ENCODE measurements around the gene SLC1A2.

SLC1A2 gene

DNA sequence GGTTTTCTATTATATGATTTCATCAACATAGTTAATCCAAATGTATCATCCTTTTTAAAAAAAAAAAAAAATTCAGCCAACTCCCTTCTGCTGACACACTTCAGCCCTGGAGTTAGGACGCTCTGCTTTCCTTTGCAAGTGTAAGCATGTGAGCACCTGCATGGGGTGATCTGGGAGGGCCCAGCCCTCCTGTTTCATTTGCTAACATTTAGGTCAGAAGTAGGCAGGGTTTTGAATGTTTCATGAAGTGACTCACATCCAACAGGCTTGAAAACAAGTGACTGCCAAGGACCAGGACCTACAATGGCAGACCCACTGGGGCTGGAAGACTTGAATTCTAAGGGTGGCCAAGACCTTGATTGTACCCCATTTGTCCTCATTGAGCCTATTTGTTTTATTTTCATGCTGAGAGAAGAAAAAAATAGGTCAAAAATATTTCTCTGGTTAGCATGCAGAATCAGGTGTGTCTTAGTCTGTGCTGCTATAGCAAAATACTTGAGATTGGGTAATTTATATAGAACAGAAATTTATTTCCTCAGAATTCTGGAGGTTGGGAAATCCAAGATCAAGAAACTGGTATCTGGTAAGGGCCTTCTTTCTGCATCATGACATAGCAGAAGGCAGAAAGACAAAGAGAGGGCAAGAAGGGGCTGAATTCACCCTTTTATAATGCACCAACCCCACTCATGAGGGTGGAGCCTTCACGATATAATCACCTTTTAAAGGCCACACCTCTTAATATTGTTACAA is 142.8 kb downstream of the SLC1A2 start:
- Histone ChIP-seq H2AFZ (ENCODE audit: low read depth, low read length, severe bottlenecking) (no peak overlapping the region), H3K9me3 (ENCODE audit: insufficient read depth, low read length) (no peaks in the 10 kb centered on the region), H3K27me3 (ENCODE audit: low read length) (no peaks in the 10 kb centered on the region), H3K4me3 (ENCODE audit: insufficient read depth, low read length, poor library complexity, severe bottlenecking) (no peak overlapping the region), H3K79me2 (ENCODE audit: insufficient read depth, low read length) (no peaks in the 10 kb centered on the region), H4K20me1 (ENCODE audit: low read depth, low read length) (no peaks in the 10 kb centered on the region), H3K4me2 (ENCODE audit: low read depth, low read length, poor library complexity, severe bottlenecking) (no peak overlapping the region), H3F3A (ENCODE audit: insufficient read depth) (no peaks in the 10 kb centered on the region), H3K27ac (ENCODE audit: low read depth, low read length) (no peak overlapping the region), H3K9me2 (replicated peaks; ENCODE audit: insufficient read depth, low read length) (no peaks in the 10 kb centered on the region), H3K36me3 (ENCODE audit: low read length) (no peaks in the 10 kb centered on the region), H3K9ac (ENCODE audit: low read length) (no peak overlapping the region)
- no peak for TF ChIP-seq EZH2phosphoT487 (conservative IDR thresholded peaks at IDR 0.05; ENCODE audit: low read length)
- TF ChIP-seq, protein P1, sequence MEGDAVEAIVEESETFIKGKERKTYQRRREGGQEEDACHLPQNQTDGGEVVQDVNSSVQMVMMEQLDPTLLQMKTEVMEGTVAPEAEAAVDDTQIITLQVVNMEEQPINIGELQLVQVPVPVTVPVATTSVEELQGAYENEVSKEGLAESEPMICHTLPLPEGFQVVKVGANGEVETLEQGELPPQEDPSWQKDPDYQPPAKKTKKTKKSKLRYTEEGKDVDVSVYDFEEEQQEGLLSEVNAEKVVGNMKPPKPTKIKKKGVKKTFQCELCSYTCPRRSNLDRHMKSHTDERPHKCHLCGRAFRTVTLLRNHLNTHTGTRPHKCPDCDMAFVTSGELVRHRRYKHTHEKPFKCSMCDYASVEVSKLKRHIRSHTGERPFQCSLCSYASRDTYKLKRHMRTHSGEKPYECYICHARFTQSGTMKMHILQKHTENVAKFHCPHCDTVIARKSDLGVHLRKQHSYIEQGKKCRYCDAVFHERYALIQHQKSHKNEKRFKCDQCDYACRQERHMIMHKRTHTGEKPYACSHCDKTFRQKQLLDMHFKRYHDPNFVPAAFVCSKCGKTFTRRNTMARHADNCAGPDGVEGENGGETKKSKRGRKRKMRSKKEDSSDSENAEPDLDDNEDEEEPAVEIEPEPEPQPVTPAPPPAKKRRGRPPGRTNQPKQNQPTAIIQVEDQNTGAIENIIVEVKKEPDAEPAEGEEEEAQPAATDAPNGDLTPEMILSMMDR (IDR thresholded peaks at IDR 0.05; ENCODE audit: insufficient read depth, low read length, poor library complexity, severe bottlenecking), result no peak

DNA sequence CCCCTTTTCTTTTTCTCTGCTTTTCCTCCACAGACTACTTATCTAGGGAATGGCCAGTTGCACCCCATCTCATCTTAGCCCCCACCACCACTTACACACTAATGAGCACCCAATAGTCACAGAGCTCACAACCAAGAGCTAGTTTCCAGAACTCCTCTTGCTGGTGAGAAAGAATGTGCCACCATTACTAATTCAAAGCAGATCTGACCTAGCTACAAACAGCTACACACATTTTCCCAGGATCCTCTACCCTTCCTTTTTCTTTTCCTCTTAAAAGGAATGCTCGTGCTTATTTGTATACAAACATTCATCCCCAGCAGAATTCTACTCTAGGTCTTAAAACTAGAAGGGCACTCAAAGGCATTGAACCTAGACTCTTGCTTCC is 143.6 kb downstream of the SLC1A2 start:
- Histone ChIP-seq H3K27ac (ENCODE audit: low read depth, low read length) (no peak overlapping the region), H3K9ac (ENCODE audit: low read length) (no peak overlapping the region), H3K9me2 (replicated peaks; ENCODE audit: insufficient read depth, low read length) (no peaks in the 10 kb centered on the region), H3F3A (ENCODE audit: insufficient read depth) (no peaks in the 10 kb centered on the region), H3K4me3 (ENCODE audit: insufficient read depth, low read length, poor library complexity, severe bottlenecking) (no peak overlapping the region), H2AFZ (ENCODE audit: low read depth, low read length, severe bottlenecking) (no peak overlapping the region), H3K27me3 (ENCODE audit: low read length) (no peaks in the 10 kb centered on the region), H3K36me3 (ENCODE audit: low read length) (no peaks in the 10 kb centered on the region), H3K9me3 (ENCODE audit: insufficient read depth, low read length) (no peaks in the 10 kb centered on the region), H3K79me2 (ENCODE audit: insufficient read depth, low read length) (no peaks in the 10 kb centered on the region), H3K4me2 (ENCODE audit: low read depth, low read length, poor library complexity, severe bottlenecking) (no peak overlapping the region), H4K20me1 (ENCODE audit: low read depth, low read length) (no peaks in the 10 kb centered on the region)
- TF ChIP-seq, protein P1 (IDR thresholded peaks at IDR 0.05; ENCODE audit: insufficient read depth, low read length, poor library complexity, severe bottlenecking), result no peak
- TF ChIP-seq EZH2phosphoT487 (conservative IDR thresholded peaks at IDR 0.05; ENCODE audit: low read length), result no peak

DNA sequence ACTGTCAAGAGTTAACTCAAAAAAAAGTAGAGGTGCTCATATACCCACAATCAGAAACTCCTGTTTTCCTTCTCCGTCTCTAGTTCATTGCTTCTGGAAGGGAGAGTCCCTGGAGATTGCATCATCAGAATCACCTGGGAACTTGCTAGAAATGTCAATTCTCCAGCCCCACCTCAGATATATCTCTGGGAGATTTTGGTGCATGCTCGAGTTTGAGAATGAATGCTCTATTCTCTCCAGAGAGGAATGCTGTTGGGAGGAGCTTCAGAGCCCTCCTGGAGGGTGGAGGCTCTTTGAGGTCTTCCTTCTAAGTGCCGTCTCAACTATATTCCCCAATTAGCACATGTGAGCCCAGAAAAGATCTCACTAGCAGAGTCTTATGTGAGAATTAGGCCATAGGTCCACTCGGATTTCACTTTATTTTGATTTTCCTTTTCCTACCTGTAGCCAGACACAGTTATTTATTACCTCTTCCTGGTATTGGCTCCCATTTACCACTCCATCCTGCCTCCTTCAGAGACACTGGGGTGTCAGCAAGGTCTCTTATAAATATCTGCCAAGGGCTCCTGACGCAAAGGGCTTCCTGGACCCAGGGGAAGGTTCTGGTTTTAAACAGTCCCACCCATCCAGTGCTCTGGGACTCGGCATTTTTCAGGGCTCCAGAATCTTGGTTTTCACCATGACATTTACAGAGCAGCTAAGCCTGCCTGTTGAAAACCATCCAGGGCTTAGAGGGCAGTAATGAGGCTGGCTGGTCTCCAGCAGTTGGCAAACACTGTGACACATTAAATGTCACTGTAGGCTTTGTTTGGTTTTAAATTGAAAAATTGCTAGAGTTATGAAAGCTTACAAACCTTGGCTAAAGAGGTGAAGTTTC is 144.2 kb downstream of the SLC1A2 start:
- Histone ChIP-seq H3K4me2 (ENCODE audit: low read depth, low read length, poor library complexity, severe bottlenecking) (no peak overlapping the region), H3K9ac (ENCODE audit: low read length) (no peak overlapping the region), H3K4me3 (ENCODE audit: insufficient read depth, low read length, poor library complexity, severe bottlenecking) (no peak overlapping the region), H3F3A (ENCODE audit: insufficient read depth) (no peaks in the 10 kb centered on the region), H3K9me3 (ENCODE audit: insufficient read depth, low read length) (no peaks in the 10 kb centered on the region), H3K27me3 (ENCODE audit: low read length) (no peaks in the 10 kb centered on the region), H3K79me2 (ENCODE audit: insufficient read depth, low read length) (no peaks in the 10 kb centered on the region), H4K20me1 (ENCODE audit: low read depth, low read length) (no peaks in the 10 kb centered on the region), H3K9me2 (replicated peaks; ENCODE audit: insufficient read depth, low read length) (no peaks in the 10 kb centered on the region), H2AFZ (ENCODE audit: low read depth, low read length, severe bottlenecking) (no peak overlapping the region), H3K36me3 (ENCODE audit: low read length) (no peaks in the 10 kb centered on the region), H3K27ac (ENCODE audit: low read depth, low read length) (no peak overlapping the region)
- TF ChIP-seq EZH2phosphoT487 (conservative IDR thresholded peaks at IDR 0.05; ENCODE audit: low read length), result no peak
- TF ChIP-seq, protein P1 (IDR thresholded peaks at IDR 0.05; ENCODE audit: insufficient read depth, low read length, poor library complexity, severe bottlenecking), result no peak
